ENCODE measurements around the gene SFRP5.
A peak's percentile ranks its signal among the peaks of the same experiment; 100 is the strongest.

The SFRP5 gene

GRCh38 chr10:97736403-97736901 is 35.3 kb downstream of the SFRP5 start:
- no peak for DNase-seq (ENCODE audit: low spot score)

- no peak for DNase-seq (ENCODE audit: low spot score)
These were observed 37.8 kb downstream of the SFRP5 start for GRCh38 chr10:97734021-97734420.

GRCh38 chr10:97733256-97733655 is 38.5 kb downstream of the SFRP5 start:
- no peak for DNase-seq (ENCODE audit: low spot score)

- no peak for DNase-seq (ENCODE audit: low spot score)
These were observed 39.8 kb downstream of the SFRP5 start for GRCh38 chr10:97732052-97732359.

GRCh38 chr10:97731346-97732051 is 40.3 kb downstream of the SFRP5 start:
- peak; percentile 76 for DNase-seq (ENCODE audit: low spot score)

GRCh38 chr10:97729014-97729413 is 42.8 kb downstream of the SFRP5 start:
- no peak for DNase-seq (ENCODE audit: low spot score)

- peak; percentile 79 for DNase-seq (ENCODE audit: low spot score)
These were observed 45.1 kb downstream of the SFRP5 start for GRCh38 chr10:97726636-97727178.

- DNase-seq (ENCODE audit: low spot score): peak; percentile 38
These were observed 47.4 kb downstream of the SFRP5 start for GRCh38 chr10:97724341-97724941.

GRCh38 chr10:97723001-97723400 is 48.8 kb downstream of the SFRP5 start:
- DNase-seq (ENCODE audit: low spot score): no peak

GRCh38 chr10:97721871-97722780 is 49.7 kb downstream of the SFRP5 start:
- DNase-seq (ENCODE audit: low spot score): no peak

- DNase-seq (ENCODE audit: low spot score): no peak
These were observed 52.2 kb downstream of the SFRP5 start for GRCh38 chr10:97719602-97720001.

- DNase-seq (ENCODE audit: low spot score): peak; percentile 90
These were observed 53.1 kb downstream of the SFRP5 start for GRCh38 chr10:97718659-97719142.

GRCh38 chr10:97718178-97718577 is 53.6 kb downstream of the SFRP5 start:
- no peak for DNase-seq (ENCODE audit: low spot score)

GRCh38 chr10:97717627-97718026 is 54.2 kb downstream of the SFRP5 start:
- DNase-seq (ENCODE audit: low spot score): no peak

Data from kidney tubule cell (primary cell).